Testis (tissue), 2 donors: ENCODE results near the gene MAOA.

Experiments used
- CTCF ChIP-seq, 3 experiments: fragments of 450-650 bp in 2 of 3; fragments of 200-600 bp in 1 of 3; sonication (generic) in 1 of 3; IDR thresholded peaks; one replicate each; pipeline ENCODE4 v1.5.1; 2016 to 2019; ENCODE audit warnings: antibody characterized with exemption in 3 of 3, mild to moderate bottlenecking in 2 of 3, moderate library complexity in 1 of 3
- POLR2A ChIP-seq: fragments of 450-650 bp; IDR thresholded peaks from one replicate; pipeline ENCODE4 v1.6.1; 2017; ENCODE audit warnings: antibody characterized with exemption, mild to moderate bottlenecking, moderate library complexity

DNA sequence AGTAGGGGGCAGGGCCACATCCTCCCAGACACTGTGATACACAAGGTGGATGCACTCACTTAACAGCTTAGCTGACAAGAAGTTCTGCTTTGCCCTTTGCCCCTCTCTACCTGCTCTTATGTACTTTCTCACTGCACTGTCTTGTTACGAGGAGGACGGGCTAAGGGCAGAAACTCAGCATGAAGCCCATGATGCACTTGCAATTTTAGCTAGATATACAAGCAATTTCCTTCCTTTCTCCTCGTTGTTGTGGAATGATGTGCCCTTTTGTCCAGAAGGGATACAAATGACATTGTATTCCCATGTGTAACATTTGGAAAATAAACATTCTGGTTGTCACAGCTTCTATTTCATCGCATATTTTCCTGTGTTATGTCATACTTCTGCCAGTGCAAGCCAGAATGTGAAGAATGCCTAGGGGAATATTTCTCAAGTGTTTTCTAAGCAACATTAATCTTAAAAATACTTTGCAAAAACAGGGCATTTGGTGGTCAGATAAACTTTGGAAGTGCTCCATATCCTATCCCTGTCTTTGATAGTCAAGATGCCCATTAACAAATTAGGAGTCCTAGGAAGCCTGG is 47.2 kb downstream of the MAOA start:
- no peak for TF ChIP-seq CTCF (IDR thresholded peaks at IDR 0.05)
- no peak for TF ChIP-seq POLR2A
